Suprapubic skin (tissue), 4 donors: ENCODE measurements around the gene SHROOM1.

Experiments
- CTCF ChIP-seq, 2 donors: fragments of 200-600 bp in 1 of 2; fragments of 450-650 bp in 1 of 2; sonication (generic) in 1 of 2; IDR thresholded peaks; one replicate each; pipeline ENCODE4 v1.5.1; 2016 to 2019; ENCODE audit warnings: antibody characterized with exemption in 2 of 2, mild to moderate bottlenecking in 1 of 2, moderate library complexity in 1 of 2
- EP300 ChIP-seq: sonication (generic); formaldehyde crosslinking; IDR thresholded peaks from one replicate; pipeline ENCODE4 v1.6.1; 2017; ENCODE audit warnings: antibody characterized with exemption
- POLR2AphosphoS5 ChIP-seq, 3 donors: sonication (generic); formaldehyde crosslinking; IDR thresholded peaks; one replicate each; pipeline ENCODE4 v1.6.1; 2017; ENCODE audit warnings: antibody characterized with exemption in 3 of 3

- TF ChIP-seq CTCF (IDR thresholded peaks at IDR 0.05) (no peak), POLR2AphosphoS5 (IDR thresholded peaks at IDR 0.05) (no peak), EP300 (no peak)
Observed at GRCh38 chr5:132799392-132799791, 31.1 kb downstream of the SHROOM1 start.
